Measurements from ENCODE around the gene CNPY1.

CNPY1 gene

GRCh38 chr7:155461631-155462030 is 84.7 kb downstream of the CNPY1 start:
- H3K9ac ChIP-seq, result no peak overlapping the region
- H3K9me3 ChIP-seq (ENCODE audit: control insufficient read depth, low read length), result no peaks in the 10 kb centered on the region
- peaks cover 3% of the 10 kb centered on the region for H3K4me1 ChIP-seq
- H2AFZ ChIP-seq, result no peak overlapping the region
- H3K36me3 ChIP-seq (ENCODE audit: control insufficient read depth, insufficient read depth, low read length), result no peaks in the 10 kb centered on the region
- H3K27ac ChIP-seq, result no peak overlapping the region
- TF ChIP-seq CTCF (IDR thresholded peaks at IDR 0.05), result no peak
- H3K27me3 ChIP-seq (ENCODE audit: control insufficient read depth, insufficient read depth, low read length), result peaks cover 29% of the 10 kb centered on the region
- no peaks in the 10 kb centered on the region for H3K79me2 ChIP-seq
- no peak overlapping the region for H3K4me3 ChIP-seq (ENCODE audit: low read depth, low read length)
- H3K4me2 ChIP-seq (ENCODE audit: low read length), result no peak overlapping the region

GRCh38 chr7:155460926-155461613 is 85.3 kb downstream of the CNPY1 start:
- H2AFZ ChIP-seq, result no peak overlapping the region
- no peaks in the 10 kb centered on the region for H3K36me3 ChIP-seq (ENCODE audit: control insufficient read depth, insufficient read depth, low read length)
- peaks cover 26% of the 10 kb centered on the region for H3K27me3 ChIP-seq (ENCODE audit: control insufficient read depth, insufficient read depth, low read length)

DNA sequence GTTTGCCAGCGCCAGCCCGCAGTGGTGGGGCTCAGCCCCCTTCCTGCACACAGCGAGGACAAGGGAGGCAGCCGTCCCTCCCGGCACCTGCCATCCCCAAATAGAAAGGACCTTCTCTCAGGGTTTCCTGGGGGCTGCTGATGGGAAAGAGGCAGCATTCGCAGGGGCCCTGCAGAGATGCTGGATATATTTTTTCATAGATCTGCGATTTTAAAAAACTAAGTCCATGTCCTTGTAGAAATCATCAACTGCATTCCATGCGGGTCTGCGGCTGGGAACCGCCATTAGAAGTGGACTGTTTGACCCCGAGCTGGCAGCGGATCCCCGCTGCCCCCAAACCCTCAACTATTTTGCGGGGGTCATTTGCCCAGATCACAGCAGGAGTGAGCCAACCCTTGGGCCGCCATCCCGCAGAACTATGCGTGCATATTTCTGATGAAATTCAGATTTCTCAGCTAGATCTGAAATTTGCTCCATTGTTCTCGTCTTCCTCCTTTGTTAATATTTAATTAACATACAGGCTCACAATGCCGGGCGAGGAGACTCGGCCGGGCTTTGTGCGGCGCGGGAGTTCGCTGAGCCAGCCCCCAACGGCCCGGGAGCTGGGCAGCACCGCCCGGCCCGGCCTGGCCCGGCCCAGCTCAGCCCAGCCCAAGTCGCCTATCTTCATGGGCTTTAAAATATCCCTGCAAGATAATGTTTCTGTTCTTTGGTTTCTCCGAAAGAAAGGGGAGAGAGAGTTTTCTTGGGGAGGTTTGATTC is 86.5 kb downstream of the CNPY1 start:
- peaks cover 4% of the 10 kb centered on the region for H3K4me1 ChIP-seq
- peaks cover 30% of the 10 kb centered on the region for H3K27me3 ChIP-seq (ENCODE audit: control insufficient read depth, insufficient read depth, low read length)
- H3K36me3 ChIP-seq (ENCODE audit: control insufficient read depth, insufficient read depth, low read length), result no peaks in the 10 kb centered on the region
- no peak overlapping the region for H2AFZ ChIP-seq
- H3K9me3 ChIP-seq (ENCODE audit: control insufficient read depth, low read length), result no peaks in the 10 kb centered on the region
- no peak for TF ChIP-seq CTCF (IDR thresholded peaks at IDR 0.05)
- H3K4me2 ChIP-seq (ENCODE audit: low read length), result no peak overlapping the region
- H3K79me2 ChIP-seq, result no peaks in the 10 kb centered on the region
- no peak overlapping the region for H3K27ac ChIP-seq
- no peak overlapping the region for H3K9ac ChIP-seq
- H3K4me3 ChIP-seq (ENCODE audit: low read depth, low read length), result no peak overlapping the region

More at GRCh38 chr7:155460926-155461613, 85.3 kb downstream of the CNPY1 start:
- no peak overlapping the region for H3K4me3 ChIP-seq (ENCODE audit: low read depth, low read length)
- H3K4me1 ChIP-seq, result peaks cover 4% of the 10 kb centered on the region
- no peaks in the 10 kb centered on the region for H3K79me2 ChIP-seq
- no peaks in the 10 kb centered on the region for H3K9me3 ChIP-seq (ENCODE audit: control insufficient read depth, low read length)
- no peak overlapping the region for H3K4me2 ChIP-seq (ENCODE audit: low read length)
- TF ChIP-seq CTCF (IDR thresholded peaks at IDR 0.05), result no peak
- H3K27ac ChIP-seq, result no peak overlapping the region
- no peak overlapping the region for H3K9ac ChIP-seq

DNA sequence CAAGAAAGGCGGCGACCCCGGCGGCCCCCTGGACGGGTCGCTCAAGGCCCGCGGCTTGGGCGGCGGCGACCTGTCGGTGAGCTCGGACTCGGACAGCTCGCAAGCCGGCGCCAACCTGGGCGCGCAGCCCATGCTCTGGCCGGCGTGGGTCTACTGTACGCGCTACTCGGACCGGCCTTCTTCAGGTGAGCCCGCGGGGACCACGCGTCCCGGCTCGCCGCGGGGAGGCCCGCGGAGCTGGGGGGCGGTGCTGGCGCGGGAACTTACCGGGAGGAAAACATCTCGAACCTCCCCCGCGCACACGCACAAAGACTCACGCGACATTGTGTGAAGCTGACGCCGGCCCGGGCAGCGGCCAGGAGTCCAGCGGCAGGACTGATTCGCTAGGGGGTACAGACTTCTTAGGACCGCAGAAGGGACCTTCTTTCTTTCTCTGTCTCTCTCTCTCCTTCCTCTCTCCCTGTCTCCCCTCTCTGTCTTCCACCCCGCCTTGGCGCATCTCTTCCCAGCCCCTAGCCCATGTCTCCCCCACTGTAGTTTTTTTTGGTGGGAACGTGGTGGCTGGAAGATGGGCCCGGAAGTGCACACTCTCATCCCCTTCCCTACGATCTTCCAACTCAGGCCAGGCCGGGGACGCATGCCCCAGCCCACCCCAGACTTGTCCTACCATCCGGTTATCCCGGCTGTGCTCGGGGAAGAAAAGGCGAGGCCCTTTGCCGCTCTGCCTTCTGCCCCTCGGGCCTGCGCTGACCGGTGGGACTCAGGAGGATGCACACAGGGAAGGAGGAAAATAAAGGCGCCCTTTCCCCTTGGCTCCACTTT is 87.3 kb downstream of the CNPY1 start:
- peaks cover 30% of the 10 kb centered on the region for H3K27me3 ChIP-seq (ENCODE audit: control insufficient read depth, insufficient read depth, low read length)
- no peak for TF ChIP-seq CTCF (IDR thresholded peaks at IDR 0.05)

More for the DNA sequence above, 87.3 kb downstream of the CNPY1 start:
- Histone ChIP-seq H3K27ac (no peak overlapping the region), H2AFZ (no peak overlapping the region), H3K4me3 (ENCODE audit: low read depth, low read length) (no peak overlapping the region), H3K9me3 (ENCODE audit: control insufficient read depth, low read length) (no peaks in the 10 kb centered on the region), H3K9ac (no peak overlapping the region), H3K36me3 (ENCODE audit: control insufficient read depth, insufficient read depth, low read length) (no peaks in the 10 kb centered on the region), H3K4me1 (peaks cover 4% of the 10 kb centered on the region), H3K79me2 (no peaks in the 10 kb centered on the region), H3K4me2 (ENCODE audit: low read length) (no peak overlapping the region)

All from parathyroid adenoma (tissue), 2 donors.